Neural cell (in vitro differentiated cells): ENCODE measurements around the gene LORICRIN. TPM values are rescaled to one million over a fixed set of nuclear protein-coding genes. Genes with fewer than 3 reads are reported as not detected.
A peak's percentile ranks its signal among the peaks of the same experiment; 100 is the strongest.

Experiments used
- H2AFZ ChIP-seq: fragments of 200-600, 300-800 bp; sonication (generic), shearing (Covaris generic); 2 replicates; pipeline ENCODE4 v1.6.0; 2014; ENCODE audit warnings: low read depth, mild to moderate bottlenecking, antibody characterized with exemption, low read length, moderate library complexity
- H3F3A ChIP-seq: fragments of 200-600 bp; shearing (Covaris generic); 2 replicates; pipeline ENCODE4 v1.6.1; 2016; ENCODE audit warnings: mild to moderate bottlenecking, moderate library complexity, mixed read lengths, antibody characterized with exemption, low read length; ENCODE audit not compliant: insufficient read depth, poor library complexity, severe bottlenecking
- H3K27ac ChIP-seq: fragments of 200-600, 300-800 bp; sonication (generic), shearing (Covaris generic); 2 replicates; pipeline ENCODE4 v1.5.1; 2014; ENCODE audit warnings: mild to moderate bottlenecking, low read length, moderate library complexity
- H3K27me3 ChIP-seq: fragments of 300-800, 200-600 bp; sonication (generic), shearing (Covaris generic); 2 replicates; pipeline ENCODE4 v1.6.0; 2014; ENCODE audit warnings: mild to moderate bottlenecking, low read depth, low read length, moderate library complexity; ENCODE audit not compliant: insufficient read depth
- H3K36me3 ChIP-seq: fragments of 300-800, 200-600 bp; sonication (generic), shearing (Covaris generic); 2 replicates; pipeline ENCODE4 v1.5.1; 2014; ENCODE audit warnings: mild to moderate bottlenecking, antibody characterized with exemption, low read length, moderate library complexity; ENCODE audit not compliant: insufficient read depth
- H3K4me2 ChIP-seq: fragments of 300-800, 200-600 bp; sonication (generic), shearing (Covaris generic); 2 replicates; pipeline ENCODE4 v1.6.0; 2014; ENCODE audit warnings: mild to moderate bottlenecking, low read length
- H3K4me3 ChIP-seq: fragments of 300-800, 200-600 bp; sonication (generic), shearing (Covaris generic); 2 replicates; pipeline ENCODE4 v1.5.1; 2014; ENCODE audit warnings: mild to moderate bottlenecking, low read length, moderate library complexity
- H3K79me2 ChIP-seq: fragments of 200-600 bp; shearing (Covaris generic); replicated peaks from 2 replicates; pipeline ENCODE4 v1.6.0; 2014; ENCODE audit warnings: mild to moderate bottlenecking, low read length, moderate library complexity; ENCODE audit not compliant: insufficient read depth
- H3K9ac ChIP-seq: fragments of 300-800, 200-600 bp; sonication (generic), shearing (Covaris generic); 2 replicates; pipeline ENCODE4 v1.6.1; 2016; ENCODE audit warnings: mild to moderate bottlenecking, low read length, mixed read lengths
- H3K9me2 ChIP-seq: fragments of 200-600 bp; shearing (Covaris generic); 2 replicates; pipeline ENCODE4 v1.6.1; 2016; ENCODE audit warnings: mild to moderate bottlenecking, low read length, mixed read lengths; ENCODE audit not compliant: insufficient read depth
- H3K9me3 ChIP-seq: fragments of 200-600, 300-800 bp; sonication (generic), shearing (Covaris generic); 2 replicates; pipeline ENCODE4 v1.6.1; 2016; ENCODE audit warnings: mild to moderate bottlenecking, mixed run types, low read length, moderate library complexity, mixed read lengths
- H4K20me1 ChIP-seq: fragments of 200-600 bp; shearing (Covaris generic); 2 replicates; pipeline ENCODE4 v1.6.1; 2016; ENCODE audit warnings: mild to moderate bottlenecking, mixed run types; ENCODE audit not compliant: insufficient read depth
- EP300 ChIP-seq: fragments of 450-650 bp; conservative IDR thresholded peaks from 2 replicates; pipeline ENCODE4 v1.6.1; 2014; ENCODE audit warnings: antibody characterized with exemption, mild to moderate bottlenecking, moderate library complexity; ENCODE audit not compliant: poor library complexity, severe bottlenecking
- EZH2 ChIP-seq: fragments of 200-600, 300-800 bp; shearing (Covaris generic), sonication (generic); IDR thresholded peaks from 2 replicates; pipeline ENCODE4 v1.6.1; 2014; ENCODE audit warnings: antibody characterized with exemption, low read length, borderline replicate concordance, mild to moderate bottlenecking; ENCODE audit not compliant: insufficient read depth, poor library complexity, severe bottlenecking
- MXI1 ChIP-seq: fragments of 450-650 bp; conservative IDR thresholded peaks from 2 replicates; pipeline ENCODE4 v1.6.1; 2014; ENCODE audit warnings: antibody characterized with exemption, mild to moderate bottlenecking; ENCODE audit not compliant: poor library complexity, severe bottlenecking
- POLR2AphosphoS5 ChIP-seq: IDR thresholded peaks from 2 replicates; pipeline ENCODE4 v1.6.1; 2012
- RAD21 ChIP-seq: fragments of 450-650 bp; conservative IDR thresholded peaks from 2 replicates; pipeline ENCODE4 v1.6.1; 2014; ENCODE audit warnings: antibody characterized with exemption, mild to moderate bottlenecking, moderate library complexity
- SMC3 ChIP-seq: fragments of 450-650 bp; conservative IDR thresholded peaks from 2 replicates; pipeline ENCODE4 v1.6.1; 2014; ENCODE audit warnings: antibody characterized with exemption, mild to moderate bottlenecking, moderate library complexity; ENCODE audit not compliant: poor library complexity
- TAF1 ChIP-seq: IDR thresholded peaks from 2 replicates; pipeline ENCODE4 v1.6.1; 2012; ENCODE audit warnings: low read depth
- polyA plus RNA-seq: library from polyadenylated mRNA; depleted of rRNA; stranded (reverse); fragments of >200 nt; gene quantifications from 2 replicates; pipeline ENCODE4 v1.2.3, GENCODE V29; 2014
- TF ChIP-seq, protein P1 (sequence below): fragments of 450-650 bp; IDR thresholded peaks from 2 replicates; pipeline ENCODE4 v1.5.1; 2014; ENCODE audit warnings: antibody characterized with exemption, mild to moderate bottlenecking, moderate library complexity; ENCODE audit not compliant: poor library complexity, severe bottlenecking
- TF ChIP-seq, protein P2 (sequence below): IDR thresholded peaks from 2 replicates; pipeline ENCODE4 v1.6.1; 2012; ENCODE audit warnings: borderline replicate concordance

Gene LORICRIN
- polyA plus RNA-seq, 1 donor from 2014 or later = 1.3 TPM

DNA sequence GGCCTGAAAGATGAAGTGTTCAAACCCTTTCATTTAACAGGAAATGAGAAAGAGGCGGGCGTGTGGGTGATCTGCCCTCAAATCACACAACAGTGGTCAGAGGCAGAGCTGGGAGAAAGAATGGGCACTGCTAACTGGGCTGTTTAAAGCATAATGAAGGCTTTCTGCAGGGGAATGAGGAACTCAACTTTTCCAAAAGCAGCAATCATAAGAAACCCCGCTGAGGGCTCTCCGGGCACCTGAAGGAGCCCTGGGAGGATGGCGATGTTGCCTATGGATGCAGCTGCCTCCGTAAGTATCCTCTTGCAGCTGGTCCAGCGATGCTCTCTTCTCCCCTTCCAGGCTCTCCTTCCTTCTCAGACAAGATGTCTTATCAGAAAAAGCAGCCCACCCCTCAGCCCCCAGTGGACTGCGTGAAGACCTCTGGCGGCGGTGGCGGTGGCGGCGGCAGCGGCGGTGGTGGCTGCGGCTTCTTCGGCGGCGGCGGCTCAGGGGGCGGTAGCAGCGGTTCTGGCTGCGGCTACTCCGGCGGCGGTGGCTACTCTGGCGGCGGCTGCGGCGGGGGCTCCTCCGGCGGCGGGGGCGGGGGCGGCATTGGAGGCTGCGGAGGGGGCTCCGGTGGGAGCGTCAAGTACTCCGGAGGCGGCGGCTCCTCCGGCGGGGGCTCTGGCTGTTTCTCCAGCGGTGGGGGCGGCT lies 1.2 kb downstream of the LORICRIN start:
- peak; percentile 27 for TF ChIP-seq POLR2AphosphoS5
- TF ChIP-seq, protein P1, sequence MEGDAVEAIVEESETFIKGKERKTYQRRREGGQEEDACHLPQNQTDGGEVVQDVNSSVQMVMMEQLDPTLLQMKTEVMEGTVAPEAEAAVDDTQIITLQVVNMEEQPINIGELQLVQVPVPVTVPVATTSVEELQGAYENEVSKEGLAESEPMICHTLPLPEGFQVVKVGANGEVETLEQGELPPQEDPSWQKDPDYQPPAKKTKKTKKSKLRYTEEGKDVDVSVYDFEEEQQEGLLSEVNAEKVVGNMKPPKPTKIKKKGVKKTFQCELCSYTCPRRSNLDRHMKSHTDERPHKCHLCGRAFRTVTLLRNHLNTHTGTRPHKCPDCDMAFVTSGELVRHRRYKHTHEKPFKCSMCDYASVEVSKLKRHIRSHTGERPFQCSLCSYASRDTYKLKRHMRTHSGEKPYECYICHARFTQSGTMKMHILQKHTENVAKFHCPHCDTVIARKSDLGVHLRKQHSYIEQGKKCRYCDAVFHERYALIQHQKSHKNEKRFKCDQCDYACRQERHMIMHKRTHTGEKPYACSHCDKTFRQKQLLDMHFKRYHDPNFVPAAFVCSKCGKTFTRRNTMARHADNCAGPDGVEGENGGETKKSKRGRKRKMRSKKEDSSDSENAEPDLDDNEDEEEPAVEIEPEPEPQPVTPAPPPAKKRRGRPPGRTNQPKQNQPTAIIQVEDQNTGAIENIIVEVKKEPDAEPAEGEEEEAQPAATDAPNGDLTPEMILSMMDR = no peak
- TF ChIP-seq, protein P2, sequence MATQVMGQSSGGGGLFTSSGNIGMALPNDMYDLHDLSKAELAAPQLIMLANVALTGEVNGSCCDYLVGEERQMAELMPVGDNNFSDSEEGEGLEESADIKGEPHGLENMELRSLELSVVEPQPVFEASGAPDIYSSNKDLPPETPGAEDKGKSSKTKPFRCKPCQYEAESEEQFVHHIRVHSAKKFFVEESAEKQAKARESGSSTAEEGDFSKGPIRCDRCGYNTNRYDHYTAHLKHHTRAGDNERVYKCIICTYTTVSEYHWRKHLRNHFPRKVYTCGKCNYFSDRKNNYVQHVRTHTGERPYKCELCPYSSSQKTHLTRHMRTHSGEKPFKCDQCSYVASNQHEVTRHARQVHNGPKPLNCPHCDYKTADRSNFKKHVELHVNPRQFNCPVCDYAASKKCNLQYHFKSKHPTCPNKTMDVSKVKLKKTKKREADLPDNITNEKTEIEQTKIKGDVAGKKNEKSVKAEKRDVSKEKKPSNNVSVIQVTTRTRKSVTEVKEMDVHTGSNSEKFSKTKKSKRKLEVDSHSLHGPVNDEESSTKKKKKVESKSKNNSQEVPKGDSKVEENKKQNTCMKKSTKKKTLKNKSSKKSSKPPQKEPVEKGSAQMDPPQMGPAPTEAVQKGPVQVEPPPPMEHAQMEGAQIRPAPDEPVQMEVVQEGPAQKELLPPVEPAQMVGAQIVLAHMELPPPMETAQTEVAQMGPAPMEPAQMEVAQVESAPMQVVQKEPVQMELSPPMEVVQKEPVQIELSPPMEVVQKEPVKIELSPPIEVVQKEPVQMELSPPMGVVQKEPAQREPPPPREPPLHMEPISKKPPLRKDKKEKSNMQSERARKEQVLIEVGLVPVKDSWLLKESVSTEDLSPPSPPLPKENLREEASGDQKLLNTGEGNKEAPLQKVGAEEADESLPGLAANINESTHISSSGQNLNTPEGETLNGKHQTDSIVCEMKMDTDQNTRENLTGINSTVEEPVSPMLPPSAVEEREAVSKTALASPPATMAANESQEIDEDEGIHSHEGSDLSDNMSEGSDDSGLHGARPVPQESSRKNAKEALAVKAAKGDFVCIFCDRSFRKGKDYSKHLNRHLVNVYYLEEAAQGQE = no peak
- peaks cover 42% of the 10 kb centered on the region for H3K27me3 ChIP-seq
- H3K4me3 ChIP-seq = peak overlapping the region; percentile 66
- no peak overlapping the region for H3K4me2 ChIP-seq
- no peak overlapping the region for H2AFZ ChIP-seq
- peaks cover 4% of the 10 kb centered on the region for H3F3A ChIP-seq
- no peaks in the 10 kb centered on the region for H3K36me3 ChIP-seq
- no peaks in the 10 kb centered on the region for H3K9me2 ChIP-seq
- H4K20me1 ChIP-seq = no peaks in the 10 kb centered on the region
- no peaks in the 10 kb centered on the region for H3K79me2 ChIP-seq
- peak overlapping the region; percentile 68 for H3K9ac ChIP-seq
- H3K27ac ChIP-seq = peak overlapping the region; percentile 31
- H3K9me3 ChIP-seq = no peaks in the 10 kb centered on the region

DNA sequence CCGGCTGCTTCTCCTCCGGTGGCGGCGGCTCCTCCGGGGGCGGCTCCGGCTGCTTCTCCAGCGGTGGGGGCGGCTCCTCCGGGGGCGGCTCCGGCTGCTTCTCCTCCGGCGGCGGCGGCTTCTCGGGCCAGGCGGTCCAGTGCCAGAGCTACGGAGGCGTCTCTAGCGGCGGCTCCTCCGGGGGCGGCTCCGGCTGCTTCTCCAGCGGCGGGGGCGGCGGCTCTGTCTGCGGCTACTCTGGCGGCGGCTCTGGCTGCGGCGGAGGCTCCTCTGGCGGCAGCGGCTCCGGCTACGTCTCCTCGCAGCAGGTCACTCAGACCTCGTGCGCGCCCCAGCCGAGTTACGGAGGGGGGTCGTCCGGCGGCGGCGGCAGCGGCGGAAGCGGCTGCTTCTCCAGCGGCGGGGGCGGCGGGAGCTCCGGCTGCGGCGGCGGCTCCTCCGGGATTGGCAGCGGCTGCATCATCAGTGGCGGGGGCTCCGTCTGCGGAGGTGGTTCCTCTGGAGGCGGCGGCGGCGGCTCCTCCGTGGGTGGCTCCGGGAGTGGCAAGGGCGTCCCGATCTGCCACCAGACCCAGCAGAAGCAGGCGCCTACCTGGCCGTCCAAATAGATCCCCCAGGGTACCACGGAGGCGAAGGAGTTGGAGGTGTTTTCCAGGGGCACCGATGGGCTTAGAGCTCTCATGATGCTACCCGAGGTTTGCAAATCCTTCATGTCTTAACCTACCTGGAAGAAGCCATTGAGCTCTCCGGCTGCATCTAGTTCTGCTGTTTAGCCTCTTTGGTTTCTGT lies 2.0 kb downstream of the LORICRIN start:
- Histone ChIP-seq H4K20me1 (no peaks in the 10 kb centered on the region), H3K27ac (peak overlapping the region; percentile 9), H3K9me2 (no peaks in the 10 kb centered on the region), H3K27me3 (peaks cover 47% of the 10 kb centered on the region), H3K79me2 (no peaks in the 10 kb centered on the region), H3K4me2 (peak overlapping the region; percentile 31), H3K9me3 (no peaks in the 10 kb centered on the region), H3K36me3 (no peaks in the 10 kb centered on the region), H2AFZ (no peak overlapping the region), H3F3A (peaks cover 4% of the 10 kb centered on the region), H3K4me3 (peak overlapping the region; percentile 66), H3K9ac (peak overlapping the region; percentile 68)
- TF ChIP-seq POLR2AphosphoS5 = peak; percentile 56
- TF ChIP-seq MXI1 = peak; percentile 21
- TF ChIP-seq SMC3 = no peak
- TF ChIP-seq, protein P1 = no peak
- TF ChIP-seq, protein P2 = no peak
- TF ChIP-seq RAD21 = no peak
- no peak for TF ChIP-seq EP300
- TF ChIP-seq EZH2 = no peak
- no peak for TF ChIP-seq TAF1
